Measurements from ENCODE around the gene C22orf23.

DNA sequence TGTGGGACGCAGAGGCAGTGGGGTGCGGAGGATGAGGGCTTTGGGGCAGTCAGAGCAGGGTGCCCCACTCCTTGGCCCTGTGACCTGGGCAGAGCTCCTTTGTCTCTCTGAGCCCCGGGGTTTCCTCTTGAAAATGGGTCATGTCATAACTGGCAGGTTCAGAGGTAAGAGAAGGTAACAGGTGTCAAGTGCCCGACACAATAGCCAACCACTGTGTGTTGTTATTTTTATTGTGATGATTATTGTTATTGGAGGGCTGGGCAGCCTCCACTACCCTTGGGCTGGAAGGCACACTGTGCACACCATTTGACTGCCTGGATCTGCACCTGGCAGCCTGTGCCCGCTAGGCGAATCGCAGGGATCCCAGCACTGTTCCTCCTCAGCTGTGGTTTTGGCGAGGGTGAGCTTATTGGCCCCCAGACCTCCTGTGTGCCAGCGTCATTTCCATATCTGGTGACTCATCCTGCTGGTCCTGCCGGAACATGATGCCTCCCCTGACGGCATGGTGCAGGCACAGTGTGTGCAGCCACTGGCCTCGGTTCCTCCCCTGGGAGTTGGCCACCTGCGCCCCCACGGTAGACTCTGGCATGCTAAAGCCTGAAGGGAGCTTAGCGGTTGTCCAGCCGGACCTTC, 46.4 kb upstream of the C22orf23 start:
- no peak for TF ChIP-seq POLR2AphosphoS5 (IDR thresholded peaks at IDR 0.05)
- no peak for TF ChIP-seq POLR2A (IDR thresholded peaks at IDR 0.05)

Measured in suprapubic skin (tissue), 4 donors.